H1 (cell line): Measurements from ENCODE around the gene CUX1. TPM values are rescaled to one million over a fixed set of nuclear protein-coding genes. Genes with fewer than 3 reads are reported as not detected.

Experiments used
- BACH1 ChIP-seq: IDR thresholded peaks from 2 replicates; pipeline ENCODE4 v1.6.1; 2012; ENCODE audit warnings: low read length, improper control_type of control experiment
- CBX5 ChIP-seq: fragments of 300-800, 300-1000 bp; sonication (generic); IDR thresholded peaks from 2 replicates; pipeline ENCODE4 v1.7.1; 2016; ENCODE audit warnings: antibody characterized with exemption, low read length, low read depth
- CHD7 ChIP-seq: fragments of 300-600 bp; sonication (generic); IDR thresholded peaks from 2 replicates; pipeline ENCODE4 v1.7.1; 2012; ENCODE audit warnings: low read length, moderate library complexity, mild to moderate bottlenecking, inconsistent platforms; ENCODE audit not compliant: insufficient replicate concordance
- GTF2F1 ChIP-seq: IDR thresholded peaks from 2 replicates; pipeline ENCODE4 v1.6.1; 2012; ENCODE audit warnings: low read depth, low read length, improper control_type of control experiment, borderline replicate concordance
- HDAC2 ChIP-seq, 2 experiments: fragments of 300-600 bp in 1 of 2; sonication (generic) in 1 of 2; IDR thresholded peaks; 2 replicates each; pipeline ENCODE4 v1.6.1; 2011 to 2012; ENCODE audit warnings: low read depth in 2 of 2, low read length in 2 of 2, mild to moderate bottlenecking in 2 of 2, moderate library complexity in 2 of 2, borderline replicate concordance in 1 of 2, inconsistent platforms in 1 of 2
- JUND ChIP-seq: IDR thresholded peaks from 2 replicates; pipeline ENCODE4 v1.6.1; 2011; ENCODE audit warnings: mild to moderate bottlenecking, improper control_type of control experiment, low read length
- NANOG ChIP-seq: IDR thresholded peaks from 2 replicates; pipeline ENCODE4 v1.6.1; 2011; ENCODE audit warnings: low read length, low read depth, mild to moderate bottlenecking, inconsistent platforms; ENCODE audit not compliant: insufficient read depth, poor library complexity, severe bottlenecking
- POLR2A ChIP-seq, 2 experiments: IDR thresholded peaks; 1 replicate in 1 of 2; 2 replicates in 1 of 2; pipeline ENCODE4 v1.6.1; 2011; ENCODE audit warnings: low read depth in 2 of 2, low read length in 2 of 2, mild to moderate bottlenecking in 2 of 2; ENCODE audit errors: control extremely low read depth in 1 of 2
- SP1 ChIP-seq: IDR thresholded peaks from 2 replicates; pipeline ENCODE4 v1.6.1; 2011; ENCODE audit warnings: low read depth, low read length
- TCF12 ChIP-seq: IDR thresholded peaks from 2 replicates; pipeline ENCODE4 v1.6.1; 2011; ENCODE audit warnings: low read depth, mild to moderate bottlenecking, low read length
- polyA plus RNA-seq, 7 experiments: library from polyadenylated mRNA; depleted of rRNA in 3 of 7; stranded (reverse) in 5 of 7; unstranded in 2 of 7; fragments of >200 nt in 5 of 7; fragments of 200-250 nt in 2 of 7; gene quantifications; 1 replicate in 5 of 7; 2 replicates in 1 of 7; 4 replicates in 1 of 7; pipeline versions ENCODE4 v1.2.1 to v1.2.3, GENCODE V29; 2011 to 2013; ENCODE audit warnings: missing spikeins in 2 of 7, mixed read lengths in 2 of 7
- total RNA-seq: library from RNA; stranded (reverse); fragmentation: NEBNext Ultra II Directional; extraction: Animal tissue kit (Norgen Biotek cat#: 25700); gene quantifications from 2 replicates; pipeline ENCODE4 v1.2.1, GENCODE V29; 2021

The CUX1 gene
- total and polyA plus RNA-seq, 2 of the 8 experiments (the other 6 are each of a cell fraction or from before 2014, with no cell fraction given): 21.6 to 65.9 TPM

DNA sequence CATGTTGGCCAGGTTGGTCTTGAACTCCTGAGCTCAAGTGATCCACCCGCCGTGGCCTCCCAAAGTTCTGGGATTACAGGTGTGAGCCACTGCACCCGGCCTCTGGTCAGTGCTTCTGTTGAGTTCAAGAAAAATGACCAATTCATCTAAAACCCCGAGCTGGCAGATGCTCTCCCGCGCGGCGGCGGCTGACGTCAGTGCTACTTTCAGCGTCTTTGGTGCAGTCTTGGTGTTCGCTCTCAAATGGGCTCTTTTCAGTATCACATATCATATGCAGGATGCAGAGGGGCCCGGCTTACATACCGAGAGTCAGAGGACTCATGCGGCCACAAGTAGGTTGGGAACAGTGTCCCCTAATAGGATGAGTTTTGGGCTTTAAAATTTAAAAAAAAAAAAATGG lies 125.9 kb downstream of the CUX1 start (continued):
- TF ChIP-seq CHD7 (no peak), SP1 (no peak), GTF2F1 (no peak), HDAC2 (IDR thresholded peaks at IDR 0.05; ENCODE audit: borderline replicate concordance in 1 of 2, low read depth in 2 of 2, low read length in 2 of 2) (no peak), JUND (no peak), NANOG (no peak), BACH1 (no peak), CBX5 (no peak), POLR2A (IDR thresholded peaks at IDR 0.05; ENCODE audit: control extremely low read depth in 1 of 2, low read depth in 2 of 2, low read length in 2 of 2) (no peak), TCF12 (no peak)
